Heart left ventricle (tissue), 13 donors: Measurements from ENCODE around the gene APOC4.

ENCODE experiments used
- CTCF ChIP-seq, 12 donors: fragments of 200-600 bp; sonication (generic) in 4 of 12; IDR thresholded peaks; one replicate each; pipeline versions ENCODE4 v1.5.0 to v1.8.0; 2018 to 2022; ENCODE audit warnings: antibody characterized with exemption in 12 of 12, mild to moderate bottlenecking in 5 of 12
- POLR2A ChIP-seq, 2 donors: fragments of 450-650 bp; IDR thresholded peaks; one replicate each; pipeline ENCODE4 v1.6.1; 2017; ENCODE audit warnings: antibody characterized with exemption in 2 of 2, mild to moderate bottlenecking in 2 of 2, moderate library complexity in 2 of 2
- donor health status: ischemic (EF 13 %, LVEDD 7.1; RV severe dilation, severe dysfunction).
- donor health status: DM: no; HTN: yes; CAD: no.
- donor health status: DM: no; HTN: no; CAD: no.
- donor health status: ischemic (EF 25% LVEDD 6.9; RV normal size, moderate dysfunction).
- donor health status: ischemic (EF 25% LVEDD 5.7; RV mildly dilated, moderate dysfunction).
- donor health status: ischemic (EF 35%, LVEDD 5.7; RV mildly dilated, moderate dysfunction).
- donor health status: nonischemic (EF 11% LVEDD 7.7; RV severe dilation, severe dysfunction).
- donor health status: DM: yes; HTN: yes; CAD: no.
- donor health status: PGD.
- donor health status: ischemic (EF 29% LVEDD 5.4; RV normal size, mild dysfunction).
- donor health status: nonischemic (EF 23%, LVEDD 6.1; RV moderate dilation, normal function).

DNA sequence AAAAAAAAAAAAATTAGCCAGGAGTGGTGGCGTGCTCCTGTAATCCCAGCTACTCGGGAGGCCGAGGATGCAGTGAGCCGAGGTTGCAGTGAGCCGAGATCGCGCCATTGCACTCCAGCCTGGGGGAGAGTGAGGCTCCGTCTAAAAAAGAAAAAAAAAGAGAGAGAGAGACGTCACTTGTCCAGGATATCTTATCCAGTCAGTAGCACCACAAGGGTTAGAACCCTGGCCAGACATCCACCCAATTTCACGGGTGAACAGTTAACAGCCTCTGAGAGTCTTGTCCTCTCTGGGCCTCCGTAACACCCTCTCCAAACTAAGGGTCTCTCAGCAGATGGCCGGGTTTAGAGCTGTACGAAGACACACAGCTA lies 12.2 kb downstream of the APOC4 start:
- TF ChIP-seq CTCF (IDR thresholded peaks at IDR 0.05) (no peak), POLR2A (IDR thresholded peaks at IDR 0.05) (no peak)
